GM19023 (cell line): Measurements from ENCODE around the gene CCDC50.

ENCODE experiments used
- ATAC-seq: cut with Tn5 transposase; IDR thresholded peaks from one replicate; pipeline ENCODE4 v1.9.1; 2021; ENCODE audit warnings: mild to moderate bottlenecking, moderate library complexity; ENCODE audit not compliant: unreplicated experiment

CCDC50 gene

GRCh38 chr3:191376516-191377141, 47.4 kb downstream of the CCDC50 start:
- no peak for ATAC-seq

- no peak for ATAC-seq
Measured at GRCh38 chr3:191378142-191378812, 49.1 kb downstream of the CCDC50 start.

GRCh38 chr3:191379446-191379845, 50.3 kb downstream of the CCDC50 start:
- no peak for ATAC-seq

DNA sequence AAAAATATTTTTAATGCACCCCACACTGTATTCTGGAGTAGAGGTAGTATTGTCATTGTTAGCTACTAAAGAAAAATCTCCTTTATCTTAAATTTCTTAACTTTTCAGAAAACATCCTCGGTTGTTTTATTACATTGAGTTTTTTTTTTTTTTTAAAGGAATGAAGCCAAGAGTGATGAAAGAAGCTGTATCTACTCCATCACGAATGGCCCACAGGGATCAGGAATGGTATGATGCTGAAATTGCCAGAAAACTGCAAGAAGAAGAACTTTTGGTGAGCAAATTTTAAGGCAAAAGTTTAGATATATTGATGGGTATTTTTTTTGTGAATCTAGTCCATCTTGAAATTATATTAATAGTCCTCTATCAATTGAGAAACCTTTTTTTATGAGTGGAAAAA, 50.8 kb downstream of the CCDC50 start:
- no peak for ATAC-seq

- no peak for ATAC-seq
Measured at GRCh38 chr3:191381303-191381702, 52.1 kb downstream of the CCDC50 start.

- no peak for ATAC-seq
Measured at GRCh38 chr3:191382661-191383060, 53.5 kb downstream of the CCDC50 start.

- no peak for ATAC-seq
Measured at GRCh38 chr3:191383124-191383523, 53.9 kb downstream of the CCDC50 start.

- ATAC-seq: no peak
Measured at GRCh38 chr3:191385101-191385500, 55.9 kb downstream of the CCDC50 start.

DNA sequence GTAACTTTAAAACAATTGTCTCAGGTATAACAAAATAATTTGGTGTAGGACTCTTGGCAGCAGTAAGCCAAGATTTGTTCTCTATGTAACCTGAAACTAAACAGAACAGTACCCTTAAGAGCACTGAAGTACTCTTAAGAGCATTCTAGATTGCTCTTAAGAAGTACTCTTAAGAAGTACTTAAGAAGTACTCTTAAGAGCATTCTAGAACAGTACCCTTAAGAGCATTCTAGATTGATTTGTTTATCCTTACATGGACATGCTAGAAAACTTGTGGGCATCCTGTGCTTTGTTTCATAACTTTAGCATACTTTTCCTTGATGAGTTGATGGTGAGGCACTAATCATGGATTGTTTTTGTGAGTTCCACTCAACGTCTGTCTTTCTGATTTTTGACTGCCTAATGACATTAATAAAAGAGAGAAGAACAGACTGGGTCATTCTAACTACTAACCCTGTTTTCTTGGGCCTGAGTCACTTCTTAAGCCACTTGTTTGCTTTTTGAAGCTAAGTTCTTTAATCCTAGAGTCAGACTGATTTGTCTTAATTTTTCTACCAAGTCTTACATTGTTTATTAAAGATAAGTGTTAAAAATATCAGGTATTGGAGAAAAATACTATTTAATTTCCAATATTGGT, 58.4 kb downstream of the CCDC50 start:
- ATAC-seq: no peak

GRCh38 chr3:191388823-191389222, 59.6 kb downstream of the CCDC50 start:
- ATAC-seq: no peak

GRCh38 chr3:191390580-191390979, 61.4 kb downstream of the CCDC50 start:
- no peak for ATAC-seq

GRCh38 chr3:191391861-191392808, 62.9 kb downstream of the CCDC50 start:
- no peak for ATAC-seq

GRCh38 chr3:191393146-191393545, 64.0 kb downstream of the CCDC50 start:
- no peak for ATAC-seq

DNA sequence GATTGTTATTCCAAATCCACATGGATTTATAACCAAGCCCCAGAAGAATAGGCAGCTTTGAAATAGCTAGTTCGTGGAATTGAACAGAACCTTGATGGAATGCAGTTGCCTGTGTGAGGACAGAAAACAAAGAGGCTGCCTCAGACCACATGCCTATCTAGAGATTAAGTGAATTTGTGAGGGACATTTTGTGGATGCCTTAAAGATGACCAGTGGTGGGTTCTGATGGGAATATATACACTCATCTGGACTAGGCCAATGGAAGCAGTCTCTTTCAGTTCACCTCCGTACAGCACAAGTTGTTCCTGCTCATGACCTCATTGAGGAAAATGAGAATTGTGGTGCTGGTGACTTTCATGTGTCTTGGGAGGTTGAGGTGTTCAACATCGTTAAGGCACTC, 68.6 kb downstream of the CCDC50 start:
- no peak for ATAC-seq

DNA sequence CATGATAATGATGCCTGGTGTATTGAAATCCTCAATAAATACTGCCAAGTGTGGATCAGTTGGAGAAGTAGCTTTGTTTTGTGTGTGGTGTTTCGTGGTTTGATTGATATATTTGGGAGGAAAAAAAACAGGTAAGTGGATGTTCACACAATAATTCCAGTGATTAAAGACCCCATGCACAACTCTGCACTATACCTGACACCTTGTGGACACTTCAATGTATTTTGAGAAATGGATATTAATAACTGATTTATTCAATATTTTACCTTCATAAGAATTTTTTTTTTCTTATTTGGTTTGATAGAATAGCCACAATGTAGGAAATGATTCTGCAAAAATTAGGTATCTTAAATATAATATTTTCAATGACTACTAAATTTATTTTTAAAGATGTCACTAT, 69.4 kb downstream of the CCDC50 start:
- ATAC-seq: no peak

DNA sequence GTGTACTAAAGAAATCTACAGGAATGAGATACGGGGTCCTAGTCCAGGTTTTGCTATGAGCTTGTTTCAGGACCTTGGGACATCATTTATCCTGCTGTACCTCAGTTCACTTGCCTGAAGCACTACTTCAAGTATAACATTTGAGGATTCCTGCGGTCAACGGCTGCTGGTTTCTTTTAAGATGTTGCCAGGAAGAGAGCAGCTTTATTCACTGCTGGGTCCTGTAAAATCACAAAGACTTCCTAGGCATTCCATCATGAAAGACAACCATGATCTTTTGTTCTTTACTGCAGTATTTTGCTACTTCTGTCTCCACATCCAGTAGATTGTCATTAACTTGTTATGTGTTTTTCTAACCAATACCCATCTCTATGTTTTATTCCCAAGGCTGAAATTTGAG, 70.7 kb downstream of the CCDC50 start:
- no peak for ATAC-seq

GRCh38 chr3:191401775-191402357, 72.7 kb downstream of the CCDC50 start:
- no peak for ATAC-seq

GRCh38 chr3:191409791-191410359, 80.7 kb downstream of the CCDC50 start:
- ATAC-seq: no peak

DNA sequence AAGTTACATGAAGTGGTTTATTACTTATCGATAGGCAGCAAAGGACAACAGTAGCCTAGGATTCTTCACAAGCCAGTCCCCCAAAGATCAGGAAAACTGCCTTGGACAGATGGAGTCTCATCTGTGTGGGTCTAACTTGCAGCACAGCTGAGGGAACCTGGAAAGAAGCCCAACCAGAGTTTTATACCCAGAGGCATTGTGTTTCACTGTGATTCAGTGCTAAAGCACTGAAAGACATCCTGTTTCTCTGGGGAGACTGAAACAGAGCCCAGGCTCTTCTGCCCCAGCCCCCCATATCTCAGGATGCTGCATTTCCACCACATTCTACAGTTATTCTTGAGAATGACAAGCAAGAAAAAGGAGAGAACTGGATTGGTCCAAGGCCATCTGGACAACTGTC, 83.6 kb downstream of the CCDC50 start:
- no peak for ATAC-seq

DNA sequence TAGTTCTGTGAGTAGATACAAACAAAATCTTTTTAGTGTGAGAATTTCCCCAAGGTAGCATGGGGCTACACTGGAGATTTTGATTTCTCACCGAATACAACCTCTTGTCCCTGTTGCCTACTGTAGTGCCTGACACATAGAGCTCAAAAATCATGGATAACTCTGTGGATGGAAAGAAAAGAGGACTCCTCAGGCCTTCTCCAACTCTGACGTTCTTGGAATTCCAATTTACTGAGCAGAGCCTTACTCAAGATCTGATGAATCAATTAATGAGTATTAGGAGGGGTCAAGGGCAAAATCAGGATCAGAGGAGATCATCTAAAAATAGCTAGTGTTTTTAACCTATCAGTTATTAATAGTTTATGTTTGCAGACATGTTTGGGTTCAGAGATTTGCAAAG, 85.1 kb downstream of the CCDC50 start:
- no peak for ATAC-seq

- ATAC-seq: no peak
Measured at GRCh38 chr3:191414732-191415131, 85.5 kb downstream of the CCDC50 start.
